OCI-LY1 (cell line): ENCODE data around the gene KRTAP7-1.

ENCODE experiments used
- EZH2 ChIP-seq: fragments of 200-600 bp; sonication (generic), shearing (Covaris generic); IDR thresholded peaks from 2 replicates; pipeline ENCODE4 v1.8.0; 2017; ENCODE audit warnings: borderline replicate concordance, mixed run types, mild to moderate bottlenecking, antibody characterized with exemption, low read length, moderate library complexity, mixed read lengths
- TF ChIP-seq, protein P1 (sequence below): fragments of 200-600 bp; sonication (generic), shearing (Covaris generic); IDR thresholded peaks from 2 replicates; pipeline ENCODE4 v1.5.1; 2017; ENCODE audit warnings: mild to moderate bottlenecking, antibody characterized with exemption, low read length, moderate library complexity, mixed read lengths

DNA sequence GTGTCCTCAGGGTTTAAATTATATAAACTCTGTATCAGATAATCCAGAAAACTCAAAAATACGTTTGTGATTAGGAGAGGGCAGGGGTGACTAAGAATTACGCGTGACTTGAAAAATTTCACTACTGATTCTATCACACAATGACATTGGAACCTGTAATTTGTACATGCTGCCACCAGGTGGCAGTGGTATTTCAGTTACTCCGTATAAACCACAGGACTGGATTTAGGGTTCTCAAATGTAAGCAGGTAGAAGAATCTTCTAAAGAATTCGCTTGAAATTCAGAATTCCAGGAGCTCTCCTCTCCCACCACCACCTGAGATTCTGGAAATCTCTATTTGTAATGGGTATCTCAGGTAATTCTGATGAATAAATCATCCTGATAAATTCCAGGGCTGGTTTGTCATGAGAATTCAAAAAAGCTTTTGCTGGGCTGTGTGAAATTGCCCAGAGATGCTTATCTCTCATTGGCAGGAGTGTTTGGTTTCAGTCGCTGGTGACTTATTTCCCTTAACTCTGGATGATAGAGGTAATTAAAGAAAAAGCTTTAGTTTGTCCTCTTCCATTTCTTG lies 1.7 kb upstream of the KRTAP7-1 start:
- TF ChIP-seq, protein P1, sequence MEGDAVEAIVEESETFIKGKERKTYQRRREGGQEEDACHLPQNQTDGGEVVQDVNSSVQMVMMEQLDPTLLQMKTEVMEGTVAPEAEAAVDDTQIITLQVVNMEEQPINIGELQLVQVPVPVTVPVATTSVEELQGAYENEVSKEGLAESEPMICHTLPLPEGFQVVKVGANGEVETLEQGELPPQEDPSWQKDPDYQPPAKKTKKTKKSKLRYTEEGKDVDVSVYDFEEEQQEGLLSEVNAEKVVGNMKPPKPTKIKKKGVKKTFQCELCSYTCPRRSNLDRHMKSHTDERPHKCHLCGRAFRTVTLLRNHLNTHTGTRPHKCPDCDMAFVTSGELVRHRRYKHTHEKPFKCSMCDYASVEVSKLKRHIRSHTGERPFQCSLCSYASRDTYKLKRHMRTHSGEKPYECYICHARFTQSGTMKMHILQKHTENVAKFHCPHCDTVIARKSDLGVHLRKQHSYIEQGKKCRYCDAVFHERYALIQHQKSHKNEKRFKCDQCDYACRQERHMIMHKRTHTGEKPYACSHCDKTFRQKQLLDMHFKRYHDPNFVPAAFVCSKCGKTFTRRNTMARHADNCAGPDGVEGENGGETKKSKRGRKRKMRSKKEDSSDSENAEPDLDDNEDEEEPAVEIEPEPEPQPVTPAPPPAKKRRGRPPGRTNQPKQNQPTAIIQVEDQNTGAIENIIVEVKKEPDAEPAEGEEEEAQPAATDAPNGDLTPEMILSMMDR = peak; percentile 81
- no peak for TF ChIP-seq EZH2
